HG03108 (cell line): ENCODE data around the gene RNF115.
"Not testable (repeated sequence)": the region's sequence is repeated elsewhere in the genome, so short reads cannot be mapped to it uniquely, and the experiment has no call there.

Experiments
- ATAC-seq: cut with Tn5 transposase; IDR thresholded peaks from one replicate; pipeline ENCODE4 v1.9.1; 2021; ENCODE audit warnings: moderate library complexity; ENCODE audit not compliant: unreplicated experiment

The RNF115 gene

DNA sequence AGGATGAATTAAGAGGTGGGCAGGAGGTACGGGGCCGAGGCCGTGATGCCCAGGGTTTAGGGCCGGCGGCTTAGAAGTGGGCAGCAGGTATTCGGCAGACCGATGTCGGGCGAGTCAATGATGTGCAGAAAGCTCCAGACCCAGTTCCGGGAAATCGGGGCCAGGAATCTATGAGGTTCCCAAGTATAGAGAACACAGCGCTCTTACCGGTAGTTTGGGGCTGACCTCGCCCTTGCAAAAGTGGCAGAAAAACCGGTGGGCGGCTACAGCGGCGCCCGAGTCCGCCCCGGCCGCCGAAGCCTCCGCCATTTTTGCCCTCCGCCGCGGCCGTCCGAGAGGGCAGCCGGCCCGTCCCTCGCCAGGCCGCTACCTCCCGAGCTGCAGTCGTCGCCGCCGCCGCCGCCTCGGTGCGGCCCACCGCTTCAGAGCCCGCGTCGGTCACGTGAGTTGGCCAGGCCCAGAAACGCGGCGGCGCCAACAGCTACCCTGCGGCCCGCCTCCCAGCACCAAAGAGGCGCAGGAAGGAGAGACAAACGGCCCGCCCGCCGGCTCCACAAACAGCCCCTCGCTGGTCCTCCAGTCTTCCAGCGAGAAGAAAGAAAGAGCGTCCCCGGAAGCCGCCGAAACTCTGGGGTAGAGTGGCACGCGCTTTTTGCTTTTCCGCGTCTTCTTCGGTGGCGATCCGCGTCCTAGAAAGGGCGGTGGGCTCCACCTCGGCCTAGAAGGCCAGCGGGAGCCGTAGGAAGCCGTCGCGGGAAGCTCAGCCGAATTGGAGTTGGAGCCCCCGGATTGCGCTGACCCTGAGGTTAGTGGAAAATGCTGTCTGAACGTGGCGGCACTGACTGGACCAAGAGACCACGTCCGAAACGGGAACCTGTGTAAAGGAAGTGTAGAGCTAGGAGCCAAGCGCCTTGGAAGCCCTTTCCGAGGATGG, at the start of gene RNF115, which contains the start of gene POLR3C:
TSS of gene RNF115 (minus strand) at position 531 of the 934 bp plus-strand sequence. CDS start at position 309, 222 bp downstream.
TSS of gene POLR3C (plus strand) at position 636 of the 934 bp plus-strand sequence. CDS start 1,577 bp downstream, outside the sequence.
- ATAC-seq, result peak; percentile 78

DNA sequence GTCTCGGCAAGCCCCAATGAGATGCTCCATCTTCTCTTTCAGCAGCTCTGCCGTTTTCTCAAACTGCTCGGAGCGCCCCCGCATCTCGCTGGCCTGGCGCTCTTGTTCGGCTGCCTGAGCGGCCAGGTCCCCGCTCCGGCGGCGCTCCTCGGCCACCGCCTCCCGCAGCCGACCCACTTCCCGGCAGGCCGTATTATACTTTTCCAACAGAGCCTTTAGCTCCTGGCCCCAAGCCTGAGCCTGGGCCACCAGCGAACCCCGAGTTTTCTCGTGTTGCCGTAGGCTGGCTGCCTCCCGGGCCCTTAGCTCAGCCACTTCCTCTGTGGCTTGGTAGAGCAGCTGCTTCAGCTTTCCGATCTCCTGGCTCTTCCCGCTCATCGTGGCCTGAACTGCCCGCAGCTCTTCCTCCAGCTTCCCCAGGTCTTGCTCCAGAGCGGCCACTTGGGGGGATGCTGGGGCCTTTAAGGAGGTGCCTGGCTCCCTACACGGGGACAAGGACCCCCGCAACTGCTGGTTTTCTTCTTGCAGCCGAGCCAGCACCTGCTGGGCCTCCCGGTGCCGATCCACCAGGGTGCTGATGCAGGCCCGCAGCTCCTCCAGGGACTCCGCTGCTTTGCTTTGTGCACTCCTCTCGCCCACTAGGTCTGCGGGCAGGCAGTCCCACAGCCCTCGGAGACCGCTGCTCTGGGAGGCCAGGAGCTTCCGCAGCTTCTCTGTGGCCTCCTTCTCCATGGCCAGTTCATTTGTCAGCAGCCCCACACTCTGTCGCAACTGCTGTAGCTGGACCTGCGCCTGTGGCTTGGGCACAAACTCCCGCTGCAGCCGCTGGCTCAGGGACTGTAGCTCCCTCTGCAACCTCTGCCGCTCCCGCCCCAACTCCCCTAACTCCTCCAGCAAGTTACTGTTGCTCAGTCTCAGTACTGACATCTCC, 48.4 kb upstream of the RNF115 start:
- no peak for ATAC-seq

DNA sequence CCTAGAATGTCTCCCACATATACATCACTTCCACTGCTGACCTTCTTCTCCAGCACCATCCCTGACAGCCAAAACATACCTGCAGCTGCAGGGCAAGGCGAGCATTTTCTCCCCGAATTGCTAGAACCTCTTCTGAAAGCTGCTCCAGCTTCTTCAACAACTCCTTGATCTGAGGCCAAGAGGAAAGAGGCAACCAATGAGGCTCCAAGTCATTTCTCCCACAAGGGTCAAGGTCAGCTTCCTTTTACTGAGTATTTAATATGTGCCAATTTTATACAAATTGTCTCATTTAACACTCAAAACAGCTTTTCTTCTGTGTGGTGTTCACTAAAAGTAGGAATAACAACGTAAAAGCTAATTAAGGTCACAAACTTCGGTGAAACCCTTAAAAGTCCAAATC, 44.3 kb upstream of the RNF115 start:
- no peak for ATAC-seq

- ATAC-seq, result no peak
Observed at GRCh38 chr1:145863282-145864018, 39.6 kb upstream of the RNF115 start.

- ATAC-seq, result peak; percentile 66
Observed at GRCh38 chr1:145859491-145860023, 35.7 kb upstream of the RNF115 start.

GRCh38 chr1:145858901-145859490, 35.1 kb upstream of the RNF115 start, which contains the start of gene PIAS3:
Gene PIAS3 (minus strand): TSS chr1:145859081. CDS start chr1:145858990, 91 bp downstream.
- peak; percentile 85 for ATAC-seq

GRCh38 chr1:145858238-145858900, 34.5 kb upstream of the RNF115 start:
- ATAC-seq, result no peak

GRCh38 chr1:145857170-145857569, 33.3 kb upstream of the RNF115 start:
- ATAC-seq, result no peak

GRCh38 chr1:145855426-145855948, 31.6 kb upstream of the RNF115 start:
- no peak for ATAC-seq

DNA sequence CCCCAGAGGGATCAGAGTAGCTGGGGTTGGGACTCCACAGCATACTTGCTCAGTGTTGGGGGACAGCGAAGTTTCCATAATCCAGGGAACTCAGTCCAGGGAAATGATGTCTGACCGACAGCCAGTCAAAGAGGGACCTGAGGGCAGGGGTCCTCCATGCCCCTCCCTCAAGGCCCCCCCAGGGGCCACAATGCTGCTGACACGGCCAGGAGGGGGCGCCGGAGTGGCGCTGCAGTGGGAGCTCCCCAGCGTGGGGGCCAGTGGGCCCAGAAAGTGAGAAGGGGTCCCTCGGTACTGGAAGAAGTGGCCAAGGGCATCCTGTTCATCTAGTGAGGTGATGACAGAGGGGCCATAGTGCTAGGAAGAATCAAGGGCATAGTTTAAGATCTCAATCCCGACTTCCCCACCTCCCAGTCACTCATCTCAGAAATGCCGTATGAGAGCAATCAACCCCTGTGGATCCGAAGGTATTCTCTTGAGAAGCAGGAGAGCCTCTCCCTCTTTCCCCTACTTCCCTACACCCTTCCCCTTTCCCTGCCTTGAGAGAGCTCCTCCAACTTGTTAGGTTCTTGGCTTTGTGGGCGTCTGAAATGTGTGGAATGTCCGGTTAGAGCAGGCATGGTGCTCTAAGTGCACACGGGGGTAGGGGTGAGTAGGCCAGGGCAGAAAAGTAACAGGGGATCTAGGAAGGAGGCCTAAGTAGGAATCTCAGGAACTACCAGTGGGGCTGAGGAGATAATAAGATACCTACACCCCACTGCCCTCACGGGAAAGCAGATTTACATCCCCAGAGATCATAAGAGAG, 25.7 kb upstream of the RNF115 start:
- ATAC-seq, result no peak

DNA sequence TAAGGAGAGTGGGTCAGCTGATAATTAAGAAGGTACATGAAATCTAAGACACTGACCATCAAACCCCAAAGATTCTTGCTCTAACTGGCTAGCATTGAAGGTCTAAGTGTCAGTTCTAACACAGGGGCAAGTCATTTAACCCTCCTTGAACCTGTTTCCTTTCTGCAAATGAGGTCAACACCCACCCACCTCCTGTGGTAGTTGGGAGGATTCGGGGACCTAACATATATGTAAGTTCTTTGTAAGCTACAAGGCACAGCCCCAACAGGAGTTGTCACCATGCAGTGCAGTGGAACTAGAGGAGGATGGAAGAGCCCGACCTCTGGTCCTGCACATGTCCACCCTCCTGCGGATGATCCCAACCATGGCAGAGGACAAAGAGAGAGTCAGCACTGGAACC, 23.9 kb upstream of the RNF115 start:
- no peak for ATAC-seq

DNA sequence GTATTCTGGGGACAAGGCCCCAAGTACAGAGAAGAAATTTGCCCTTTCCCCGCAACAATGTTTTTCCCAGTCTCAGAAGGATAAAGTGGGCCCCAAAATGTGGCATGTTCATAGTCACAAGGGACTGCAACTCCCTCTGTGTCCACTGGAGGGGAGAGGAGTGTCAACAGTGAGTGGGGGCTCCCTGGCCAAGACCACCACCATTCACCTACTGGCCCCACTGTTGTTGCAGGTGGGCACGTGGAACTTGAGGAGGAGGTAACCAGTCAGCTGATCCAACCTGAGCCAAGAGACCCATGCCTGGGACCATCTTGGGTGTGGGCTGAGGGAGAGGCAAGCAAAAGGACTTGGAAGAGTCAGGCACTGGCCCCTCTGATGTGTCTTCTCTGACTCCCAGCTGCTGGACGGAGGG, 22.3 kb upstream of the RNF115 start:
- ATAC-seq, result no peak

- ATAC-seq, result peak; percentile 51
Observed at GRCh38 chr1:145845514-145846161, 21.7 kb upstream of the RNF115 start, which contains the start of gene NUDT17. Gene NUDT17 (plus strand): TSS chr1:145845630. CDS start chr1:145845641, 11 bp downstream.

DNA sequence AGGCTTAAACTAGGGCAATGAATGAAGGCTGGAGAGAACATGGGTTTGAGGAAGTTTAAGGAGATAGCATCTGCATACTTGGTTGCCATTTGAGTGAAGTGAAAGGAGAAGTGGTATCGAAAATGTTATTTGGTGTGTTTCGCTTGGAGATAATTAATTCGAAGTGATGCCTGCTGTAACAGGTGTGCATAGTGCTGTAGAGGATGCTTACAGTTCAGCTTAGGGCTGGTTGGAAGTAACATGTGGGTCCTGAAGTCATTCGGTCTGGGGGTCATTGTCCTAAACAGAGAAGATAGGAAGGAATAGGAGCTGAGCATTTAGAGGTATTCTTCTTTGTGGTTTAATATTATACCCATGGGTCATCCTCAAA, 21.2 kb upstream of the RNF115 start:
- peak; percentile 63 for ATAC-seq

GRCh38 chr1:145843031-145843430, 19.1 kb upstream of the RNF115 start:
- ATAC-seq, result no peak

GRCh38 chr1:145837656-145838055, 13.8 kb upstream of the RNF115 start:
- ATAC-seq, result no peak

DNA sequence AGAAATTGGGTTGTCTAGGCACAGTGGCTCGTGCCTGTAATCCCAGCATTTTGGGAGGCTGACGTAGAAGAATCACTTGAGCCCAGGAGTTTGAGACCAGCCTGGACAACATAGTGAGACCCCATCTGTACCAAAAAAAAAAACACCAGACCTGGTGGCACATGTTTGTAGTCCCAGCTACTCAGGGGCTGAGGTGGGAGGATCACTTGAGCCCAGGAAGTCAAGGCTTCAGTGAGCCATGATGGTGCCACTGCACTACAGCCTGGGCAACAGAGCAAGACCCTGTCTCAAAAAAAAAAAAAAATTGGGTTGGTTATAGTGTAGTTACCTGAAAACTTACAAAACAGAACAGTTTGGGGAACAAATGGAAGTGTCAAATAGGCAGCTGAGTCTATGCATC, 6.9 kb upstream of the RNF115 start:
- ATAC-seq, result not testable (repeated sequence)
